Activated CD4-positive, alpha-beta T cell treated with anti-CD3 and anti-CD28 coated beads for 36 hours (primary cell): Measurements from ENCODE around the gene LSM12. TPM values are rescaled to one million over a fixed set of nuclear protein-coding genes. Genes with fewer than 3 reads are reported as not detected.

Experiments used
- ATAC-seq: fragments of 200-7000 bp; cut with Tn5 transposase; one replicate; pipeline ENCODE4 v1.10.0; 2021; ENCODE audit warnings: mild to moderate bottlenecking, moderate library complexity
- CTCF ChIA-PET: fragments of 350-600 bp; sonication (Branson Sonifier 250); formaldehyde crosslinking; loops from one replicate; lab custom pipeline; 2021; ENCODE audit warnings: antibody characterized with exemption; lab: Charles Lee
- POLR2A ChIA-PET: fragments of 350-600 bp; sonication (Branson Sonifier 250); formaldehyde crosslinking; loops from one replicate; lab custom pipeline; 2021; ENCODE audit warnings: antibody characterized with exemption, inconsistent platforms; lab: Charles Lee
- DNase-seq: peaks from one replicate; pipeline ENCODE4 v3.0.0-alpha.2; 2020
- H3K27ac Mint-ChIP-seq: one replicate; pipeline ENCODE4 v1.8.0; 2021; ENCODE audit warnings: mixed read lengths
- H3K27me3 Mint-ChIP-seq: one replicate; pipeline ENCODE4 v1.8.0; 2021; ENCODE audit warnings: mixed read lengths
- H3K36me3 Mint-ChIP-seq: one replicate; pipeline ENCODE4 v1.8.0; 2021; ENCODE audit warnings: low read depth, mixed read lengths
- H3K4me1 Mint-ChIP-seq: one replicate; pipeline ENCODE4 v1.8.0; 2021; ENCODE audit warnings: mixed read lengths
- H3K4me3 Mint-ChIP-seq: one replicate; pipeline ENCODE4 v1.8.0; 2021; ENCODE audit warnings: mild to moderate bottlenecking, moderate library complexity, mixed read lengths
- H3K9me3 Mint-ChIP-seq: one replicate; pipeline ENCODE4 v1.8.0; 2021; ENCODE audit warnings: low read depth, mixed read lengths
- intact Hi-C, 2 experiments: fragments of 100-400 bp; cut with DNase I in 1 of 2; cut with micrococcal nuclease in 1 of 2; formaldehyde crosslinking; loops; one replicate each; pipeline versions ENCODE4 v1.14.2 to v1.15.1; 2022 to 2024; cut with DNase I, micrococcal nuclease
- total RNA-seq, 2 experiments: library from RNA; stranded (reverse); gene quantifications; one replicate each; pipeline ENCODE4 v1.2.3, GENCODE V29; 2021

Gene LSM12
- 100 to 1,000 TPM in 1 of 2 experiments, 10 to 100 TPM in 1; 93.1 to 102 TPM for total RNA-seq

DNA sequence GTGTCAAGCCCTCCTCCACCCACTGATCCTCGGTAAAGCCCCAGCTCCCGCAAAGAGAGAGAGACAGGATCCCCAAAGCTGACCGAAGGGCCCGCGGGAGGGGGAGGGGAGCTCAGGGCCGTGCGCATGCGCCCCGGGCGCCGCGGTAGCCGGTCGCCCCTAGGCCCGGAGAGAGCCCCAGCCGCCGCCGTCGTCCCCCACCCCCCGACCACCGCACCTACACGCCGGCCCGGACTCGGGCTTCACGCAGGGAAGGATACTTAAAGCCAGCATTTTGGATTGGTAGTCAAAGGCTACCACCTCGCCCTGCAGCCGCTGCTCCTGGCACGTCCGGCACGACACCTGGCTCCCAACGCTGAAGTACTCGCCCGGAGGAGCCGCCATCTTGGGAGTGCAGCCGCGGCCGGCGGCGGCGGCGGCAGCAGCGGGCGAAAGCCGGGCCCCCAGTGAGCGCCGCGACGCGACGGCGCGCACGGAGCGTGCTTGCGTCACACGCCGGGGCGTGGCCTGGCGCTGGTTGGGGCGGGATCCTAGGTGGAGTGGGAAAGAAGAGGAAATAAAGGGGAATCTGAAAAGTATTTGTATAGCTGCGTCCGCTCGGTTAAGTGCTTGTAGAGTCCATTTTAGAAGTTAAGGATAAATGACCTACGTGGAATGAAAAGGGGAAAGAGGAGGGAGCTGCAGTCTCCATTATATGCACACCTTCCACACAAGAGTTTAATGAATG lies at the start of gene LSM12:
LSM12 (minus strand) TSS at position 468 of the 727 bp plus-strand sequence; CDS start at position 384, 84 bp downstream.
- CTCF ChIA-PET = interaction anchor here (0.5 to 0.8 kb wide), 3 partner anchors 88 to 278 kb away, joined by 3 read pairs; partner anchors contain the start of gene GRN
- H3K36me3 Mint-ChIP-seq = peaks cover 32% of the 10 kb centered on the region
- POLR2A ChIA-PET = interaction anchor here (0.5 to 1.4 kb wide), 4 partner anchors 21 to 119 kb away, joined by 3 to 4 read pairs (median 4); partner anchors contain the start of genes HDAC5 and TMEM101
- H3K4me1 Mint-ChIP-seq = peaks cover 52% of the 10 kb centered on the region
- ATAC-seq (peak; percentile 75), DNase-seq (peak; percentile 95)
- peak within 1 kb of the TSS; percentile 97 for H3K27ac Mint-ChIP-seq
- H3K27me3 Mint-ChIP-seq = no peaks in the 10 kb centered on the region
- H3K9me3 Mint-ChIP-seq = no peaks in the 10 kb centered on the region
- peak within 1 kb of the TSS; percentile 93 for H3K4me3 Mint-ChIP-seq
- intact Hi-C loops = loop anchor here in 1 of 2 experiments (1.0 kb wide), 6 partner anchors 52 to 258 kb away; partner anchors contain the start of genes HDAC5, SLC25A39, TMEM101 and TMUB2

- ChIA-PET POLR2A (interaction anchor here (0.6 kb wide), 1 partner anchor 59 kb away, joined by 7 read pairs; no protein-coding TSS in a partner anchor), CTCF (interaction anchor here (0.5 to 2.0 kb wide), 18 partner anchors 8 to 215 kb away, joined by 3 to 8 read pairs (median 3); partner anchors contain the start of gene HDAC5)
- peak; percentile 50 for DNase-seq
- H3K4me1 Mint-ChIP-seq = peaks cover 15% of the 10 kb centered on the region
- no peaks in the 10 kb centered on the region for H3K9me3 Mint-ChIP-seq
- no peaks in the 10 kb centered on the region for H3K36me3 Mint-ChIP-seq
- H3K27me3 Mint-ChIP-seq = no peaks in the 10 kb centered on the region
- H3K27ac Mint-ChIP-seq = no peak overlapping the region
- ATAC-seq = peak; percentile 32
- intact Hi-C loops = no loop called here
- H3K4me3 Mint-ChIP-seq = no peak overlapping the region
Measured at GRCh38 chr17:44115585-44116415, 49.3 kb upstream of the LSM12 start.

- Mint-ChIP-seq H3K36me3 (no peaks in the 10 kb centered on the region), H3K9me3 (no peaks in the 10 kb centered on the region), H3K27ac (no peak overlapping the region), H3K4me1 (peaks cover 15% of the 10 kb centered on the region), H3K4me3 (no peak overlapping the region), H3K27me3 (no peaks in the 10 kb centered on the region)
- CTCF ChIA-PET = interaction anchor here (1.0 kb wide), 1 partner anchor 30 kb away, joined by 6 read pairs; no protein-coding TSS in a partner anchor
- intact Hi-C loops = no loop called here
- POLR2A ChIA-PET = no interaction called here
- DNase-seq (no peak), ATAC-seq (no peak)
Measured at GRCh38 chr17:44113868-44114840, 47.7 kb upstream of the LSM12 start.

DNA sequence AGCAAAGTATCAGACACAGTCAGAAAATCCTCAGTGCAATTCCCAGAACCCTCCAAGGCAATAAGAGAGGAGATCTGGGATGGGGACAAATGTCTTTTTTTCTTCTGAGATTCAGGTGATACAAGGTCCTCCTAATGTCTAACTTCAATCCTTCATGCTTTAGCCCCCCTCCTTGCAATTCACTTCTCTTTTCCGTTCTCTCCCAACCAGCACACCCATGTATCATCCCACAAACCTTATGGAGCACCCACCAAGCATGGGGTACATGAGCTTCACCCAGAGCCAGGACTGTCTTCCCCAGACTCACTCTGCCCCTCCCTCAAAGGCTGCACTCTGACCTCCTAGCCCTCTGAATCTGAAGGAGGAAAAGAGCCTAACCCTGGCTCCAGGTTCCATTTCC lies 46.9 kb upstream of the LSM12 start:
- CTCF ChIA-PET = no interaction called here
- H3K27me3 Mint-ChIP-seq = no peaks in the 10 kb centered on the region
- H3K4me3 Mint-ChIP-seq = no peak overlapping the region
- POLR2A ChIA-PET = no interaction called here
- H3K27ac Mint-ChIP-seq = no peak overlapping the region
- no peak for DNase-seq
- H3K4me1 Mint-ChIP-seq = peaks cover 13% of the 10 kb centered on the region
- no peak for ATAC-seq
- intact Hi-C loops = no loop called here
- H3K9me3 Mint-ChIP-seq = no peaks in the 10 kb centered on the region
- H3K36me3 Mint-ChIP-seq = no peaks in the 10 kb centered on the region

DNA sequence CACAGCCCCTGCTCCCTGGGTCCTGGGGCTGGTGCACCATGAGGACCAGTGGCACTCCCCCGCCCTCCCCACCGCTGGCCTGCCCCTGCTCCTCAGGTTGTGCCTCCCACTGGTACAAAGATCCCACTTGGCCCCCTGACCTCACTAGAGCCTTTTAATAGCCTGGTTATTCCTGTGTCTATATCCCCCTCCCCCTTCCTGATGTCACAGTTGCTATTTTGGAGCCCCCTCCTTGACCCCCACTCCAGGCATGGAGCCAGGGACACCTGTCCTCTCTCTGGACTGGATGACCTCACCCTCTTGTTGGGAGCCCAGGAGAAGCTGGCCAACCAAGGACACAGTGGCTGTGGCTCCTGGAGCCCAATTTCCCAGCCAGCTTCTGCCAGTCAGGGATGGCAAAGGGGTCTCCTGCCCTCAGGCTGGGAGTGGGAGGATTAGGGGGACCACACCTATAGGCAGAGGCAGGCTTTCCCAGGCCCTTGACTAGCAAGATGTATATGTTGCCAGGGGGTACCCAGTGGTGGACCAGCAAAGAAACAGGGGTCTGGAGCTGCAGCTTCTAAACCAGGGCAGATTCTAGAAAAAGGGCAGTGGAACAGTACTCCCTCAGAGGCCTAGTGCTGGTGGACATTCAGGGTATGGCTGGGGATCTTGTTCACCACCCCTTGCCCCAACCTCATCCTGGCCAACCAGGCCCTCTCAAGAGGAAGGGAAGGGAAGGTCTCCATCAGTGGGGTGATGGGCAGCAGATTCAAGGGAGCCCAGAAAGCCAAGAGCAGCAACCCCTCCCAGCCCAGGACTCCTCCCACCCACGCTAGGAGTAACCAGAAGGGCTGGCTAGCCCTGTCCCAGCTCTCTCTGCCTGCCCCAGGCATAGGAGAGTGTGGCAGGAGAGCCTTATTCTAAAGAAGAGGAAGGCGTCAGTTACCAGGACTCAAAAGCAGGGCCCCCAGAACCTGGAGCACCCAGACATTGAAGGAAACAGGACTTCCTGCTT lies 46.1 kb upstream of the LSM12 start:
- H3K4me1 Mint-ChIP-seq = peaks cover 13% of the 10 kb centered on the region
- H3K27ac Mint-ChIP-seq = no peak overlapping the region
- intact Hi-C loops = no loop called here
- H3K4me3 Mint-ChIP-seq = no peak overlapping the region
- ChIA-PET POLR2A (interaction anchor here (1.4 kb wide), 1 partner anchor 11 kb away, joined by 4 read pairs; the partner anchor contains the start of gene HDAC5), CTCF (interaction anchor here (0.6 to 1.0 kb wide), 3 partner anchors 11 to 89 kb away, joined by 3 read pairs; partner anchors contain the start of gene HDAC5)
- no peak for ATAC-seq
- H3K9me3 Mint-ChIP-seq = no peaks in the 10 kb centered on the region
- H3K36me3 Mint-ChIP-seq = no peaks in the 10 kb centered on the region
- no peaks in the 10 kb centered on the region for H3K27me3 Mint-ChIP-seq
- no peak for DNase-seq

DNA sequence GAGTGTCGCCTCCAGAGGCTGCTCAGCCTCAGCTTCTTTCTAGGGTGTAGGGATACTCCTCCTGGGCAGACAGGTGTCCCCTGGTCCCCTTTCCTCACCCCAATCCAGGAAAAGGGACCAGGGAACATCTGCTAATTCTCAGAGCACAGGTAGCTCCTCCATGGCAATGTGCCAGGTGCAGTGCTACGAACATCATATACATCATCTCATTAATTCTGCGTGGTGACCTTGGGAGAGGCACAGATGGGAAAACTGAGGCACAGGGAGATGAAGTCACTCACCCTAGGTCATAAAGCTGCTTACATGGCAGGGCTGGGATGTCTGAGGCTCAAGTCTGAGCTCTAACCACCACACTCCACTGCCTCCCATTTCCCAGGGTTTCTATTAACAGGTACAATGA lies 45.3 kb upstream of the LSM12 start:
- no peak overlapping the region for H3K4me3 Mint-ChIP-seq

DNA sequence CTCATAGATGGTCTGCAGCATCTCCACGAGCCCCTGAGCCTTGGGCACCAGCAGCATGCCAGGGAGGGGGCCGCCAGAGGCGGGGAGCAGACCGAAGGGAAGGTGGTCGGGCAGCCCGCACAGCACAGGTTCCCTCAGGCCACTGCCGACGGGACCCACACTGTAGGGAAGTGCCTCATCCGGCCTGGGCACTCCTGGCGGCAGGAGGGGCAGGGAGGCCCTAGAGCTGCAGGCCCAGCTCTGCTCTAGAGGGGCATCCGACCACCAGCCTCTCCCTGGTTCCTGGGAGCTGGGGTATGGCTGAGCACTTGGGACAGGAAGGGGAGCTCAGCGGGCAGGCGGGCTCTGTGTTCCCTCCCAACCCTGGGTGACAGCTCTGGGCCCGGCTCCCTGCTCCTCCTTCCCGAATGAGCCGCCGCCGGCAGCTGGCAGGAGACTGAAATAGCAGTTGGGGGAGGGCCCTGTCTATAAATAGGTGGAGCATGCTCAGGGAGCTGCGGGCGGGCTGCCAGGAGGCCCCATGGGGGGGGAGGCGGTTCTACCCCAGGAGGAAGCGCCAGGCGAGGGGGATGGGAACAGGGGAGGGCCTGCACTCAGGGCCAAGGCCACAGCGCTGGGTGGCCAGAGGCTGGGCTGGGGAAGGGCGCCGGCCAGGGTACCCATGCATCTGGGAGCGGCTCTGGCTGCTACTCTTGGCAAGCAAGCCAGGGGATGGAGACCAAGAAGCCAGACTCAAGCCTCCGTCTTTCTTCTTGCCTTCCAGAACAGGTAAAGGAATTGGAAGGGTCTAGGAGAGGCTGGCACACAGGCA lies 44.6 kb upstream of the LSM12 start:
- peak; percentile 87 for ATAC-seq
- intact Hi-C loops = no loop called here

More for the DNA sequence above, 45.3 kb upstream of the LSM12 start:
- intact Hi-C loops = no loop called here
- H3K36me3 Mint-ChIP-seq = no peaks in the 10 kb centered on the region
- H3K4me1 Mint-ChIP-seq = peaks cover 13% of the 10 kb centered on the region
- ChIA-PET POLR2A (interaction anchor here (1.4 kb wide), 1 partner anchor 12 kb away, joined by 4 read pairs; the partner anchor contains the start of gene HDAC5), CTCF (interaction anchor here (0.6 to 1.0 kb wide), 4 partner anchors 12 to 88 kb away, joined by 3 to 4 read pairs (median 3); partner anchors contain the start of gene HDAC5)
- H3K27ac Mint-ChIP-seq = no peak overlapping the region
- no peak for DNase-seq
- H3K9me3 Mint-ChIP-seq = no peaks in the 10 kb centered on the region
- no peak for ATAC-seq
- no peaks in the 10 kb centered on the region for H3K27me3 Mint-ChIP-seq

GRCh38 chr17:44110011-44110686 lies 43.7 kb upstream of the LSM12 start:
- H3K27me3 Mint-ChIP-seq = no peaks in the 10 kb centered on the region
- ATAC-seq = no peak
- intact Hi-C loops = no loop called here
- ChIA-PET CTCF (interaction anchor here (1.1 to 1.3 kb wide), 3 partner anchors 8 to 69 kb away, joined by 3 read pairs; no protein-coding TSS in a partner anchor), POLR2A (no interaction called here)
- H3K4me3 Mint-ChIP-seq = no peak overlapping the region
- H3K36me3 Mint-ChIP-seq = no peaks in the 10 kb centered on the region
- H3K4me1 Mint-ChIP-seq = peaks cover 13% of the 10 kb centered on the region
- no peaks in the 10 kb centered on the region for H3K9me3 Mint-ChIP-seq
- H3K27ac Mint-ChIP-seq = no peak overlapping the region
- no peak for DNase-seq

More for the DNA sequence above, 44.6 kb upstream of the LSM12 start:
- Mint-ChIP-seq H3K4me1 (peaks cover 13% of the 10 kb centered on the region), H3K27ac (no peak overlapping the region), H3K36me3 (no peaks in the 10 kb centered on the region), H3K27me3 (no peaks in the 10 kb centered on the region), H3K4me3 (no peak overlapping the region), H3K9me3 (no peaks in the 10 kb centered on the region)
- ChIA-PET CTCF (interaction anchor here (0.8 to 1.3 kb wide), 4 partner anchors 13 to 70 kb away, joined by 3 to 4 read pairs (median 3); partner anchors contain the start of gene HDAC5), POLR2A (no interaction called here)
- DNase-seq = peak; percentile 83
